GM06990 (cell line): ENCODE results near the gene STRN.
A peak's percentile ranks its signal among the peaks of the same experiment; 100 is the strongest.

ENCODE experiments used
- DNase-seq: peaks from one replicate; pipeline ENCODE4 v3.0.0-alpha.2; 2011; ENCODE audit not compliant: insufficient read length; ENCODE audit errors: extremely low read depth
- H3K27me3 ChIP-seq: replicated peaks from 2 replicates; pipeline ENCODE4 v1.6.0; 2011; ENCODE audit warnings: low read length; ENCODE audit not compliant: control insufficient read depth, insufficient read depth
- H3K36me3 ChIP-seq: 2 replicates; pipeline ENCODE4 v1.5.1; 2011; ENCODE audit warnings: low read length; ENCODE audit not compliant: control insufficient read depth, insufficient read depth
- H3K4me3 ChIP-seq: replicated peaks from 2 replicates; pipeline ENCODE4 v1.5.1; 2011; ENCODE audit warnings: low read depth, mild to moderate bottlenecking, control low read depth, low read length
- CTCF ChIP-seq: IDR thresholded peaks from 2 replicates; pipeline ENCODE4 v1.5.1; 2011; ENCODE audit warnings: low read length, control low read depth, mild to moderate bottlenecking, inconsistent platforms; ENCODE audit not compliant: insufficient read depth, poor library complexity, severe bottlenecking

Gene STRN

GRCh38 chr2:36861896-36862295 lies 104.4 kb downstream of the STRN start:
- DNase-seq, result no peak
- H3K4me3 ChIP-seq, result no peak overlapping the region
- no peak for TF ChIP-seq CTCF
- peaks cover 1% of the 10 kb centered on the region for H3K36me3 ChIP-seq
- H3K27me3 ChIP-seq, result no peaks in the 10 kb centered on the region

- no peak for TF ChIP-seq CTCF
- Histone ChIP-seq H3K36me3 (no peaks in the 10 kb centered on the region), H3K27me3 (no peaks in the 10 kb centered on the region), H3K4me3 (no peak overlapping the region)
- no peak for DNase-seq
These were observed 107.0 kb downstream of the STRN start for GRCh38 chr2:36859366-36859792.

- peak; percentile 22 for DNase-seq
- no peaks in the 10 kb centered on the region for H3K36me3 ChIP-seq
- no peak for TF ChIP-seq CTCF
- H3K27me3 ChIP-seq, result no peaks in the 10 kb centered on the region
- no peak overlapping the region for H3K4me3 ChIP-seq
These were observed 107.6 kb downstream of the STRN start for GRCh38 chr2:36858551-36859365.

- no peaks in the 10 kb centered on the region for H3K36me3 ChIP-seq
- no peak for DNase-seq
- TF ChIP-seq CTCF, result no peak
- H3K4me3 ChIP-seq, result no peak overlapping the region
- no peaks in the 10 kb centered on the region for H3K27me3 ChIP-seq
These were observed 108.6 kb downstream of the STRN start for GRCh38 chr2:36857713-36858112.

GRCh38 chr2:36855429-36855828 lies 110.9 kb downstream of the STRN start:
- TF ChIP-seq CTCF, result no peak
- Histone ChIP-seq H3K27me3 (no peaks in the 10 kb centered on the region), H3K4me3 (no peak overlapping the region), H3K36me3 (no peaks in the 10 kb centered on the region; the same call in 1 of the 2 replicates)
- no peak for DNase-seq
